Sigmoid colon (tissue), 7 donors: ENCODE data around the gene SCART1. TPM values are rescaled to one million over a fixed set of nuclear protein-coding genes. Genes with fewer than 3 reads are reported as not detected.
"Not testable (repeated sequence)": the region's sequence is repeated elsewhere in the genome, so short reads cannot be mapped to it uniquely, and the experiment has no call there.

Source experiments
- DNase-seq: peaks from one replicate; pipeline ENCODE4 v3.0.0-alpha.2; 2019
- H3K27ac ChIP-seq, 4 donors: fragments of 200-600 bp; sonication (generic); one replicate each; pipeline ENCODE4 v1.5.1; 2016 to 2019; ENCODE audit warnings: mild to moderate bottlenecking in 1 of 4
- H3K27me3 ChIP-seq, 3 donors: fragments of 200-600 bp; sonication (generic); one replicate each; pipeline ENCODE4 v1.5.1; 2019; ENCODE audit warnings: mild to moderate bottlenecking in 1 of 3
- H3K36me3 ChIP-seq, 4 donors: fragments of 200-600 bp; sonication (generic); one replicate each; pipeline ENCODE4 v1.5.1; 2016 to 2019
- H3K4me1 ChIP-seq, 4 donors: fragments of 200-600 bp; sonication (generic); one replicate each; pipeline ENCODE4 v1.5.1; 2017 to 2019
- H3K4me3 ChIP-seq, 4 donors: fragments of 200-600 bp; sonication (generic); one replicate each; pipeline ENCODE4 v1.5.1; 2017 to 2019; ENCODE audit warnings: mild to moderate bottlenecking in 2 of 4, moderate library complexity in 1 of 4
- H3K9me3 ChIP-seq, 4 donors: fragments of 200-600 bp in 3 of 4; sonication (generic) in 3 of 4; one replicate each; pipeline versions ENCODE4 v1.5.1 to v1.6.1; 2013 to 2019
- CTCF ChIP-seq, 4 experiments: fragments of 450-650 bp in 3 of 4; fragments of 200-600 bp in 1 of 4; IDR thresholded peaks; one replicate each; pipeline ENCODE4 v1.5.1; 2016 to 2019; ENCODE audit warnings: antibody characterized with exemption in 4 of 4, mild to moderate bottlenecking in 3 of 4, moderate library complexity in 2 of 4
- EP300 ChIP-seq, 4 donors: sonication (generic); formaldehyde crosslinking; IDR thresholded peaks; one replicate each; pipeline ENCODE4 v1.6.1; 2017; ENCODE audit warnings: antibody characterized with exemption in 4 of 4
- POLR2A ChIP-seq, 2 donors: fragments of 450-650 bp; IDR thresholded peaks; one replicate each; pipeline ENCODE4 v1.6.1; 2016; ENCODE audit warnings: antibody characterized with exemption in 2 of 2, mild to moderate bottlenecking in 2 of 2, moderate library complexity in 2 of 2
- POLR2AphosphoS5 ChIP-seq, 4 donors: sonication (generic); formaldehyde crosslinking; IDR thresholded peaks; one replicate each; pipeline ENCODE4 v1.6.1; 2017; ENCODE audit warnings: antibody characterized with exemption in 4 of 4
- WGBS, 2 donors: extraction: QIAGEN DNeasy Blood & Tissue Kit; methylation state at CpG; one replicate each; pipeline ENCODE4 v1.1.7; 2013; 5-methylcytosine and 5-hydroxymethylcytosine counted together
- intact Hi-C: fragments of 100-400 bp; cut with DNase I; formaldehyde crosslinking; loops from one replicate; pipeline ENCODE4 v1.15.1; 2023
- polyA plus RNA-seq, 3 donors: library from polyadenylated mRNA; stranded (reverse); fragments of 200-250 nt; gene quantifications; one replicate each; pipeline ENCODE4 v1.2.3, GENCODE V29; 2013
- total RNA-seq, 4 donors: library from RNA; depleted of rRNA; stranded (reverse); fragments of >200 nt; gene quantifications; one replicate each; pipeline ENCODE4 v1.1.0, GENCODE V29; 2016
- donor health status: healthy with polysubstance abuse.
- donor health status: Bipolar disorder and iron deficiency.
- donor health status: healthy.

The SCART1 gene
- total and polyA plus RNA-seq, 7 donors: 0.99 to 4.7 (median 2.9) TPM; not detected in 2

GRCh38 chr10:133431888-133432613 lies 21.7 kb upstream of the SCART1 start:
- whole genome bisulfite sequencing, 2 donors: 46 to 74% methylated on average over 6 of the region's 9 CpGs
- H3K4me1 ChIP-seq, H3K27me3 ChIP-seq, DNase-seq, H3K27ac ChIP-seq, H3K9me3 ChIP-seq, H3K36me3 ChIP-seq, H3K4me3 ChIP-seq, intact Hi-C loops: not testable (repeated sequence)

GRCh38 chr10:133432789-133433188 lies 21.0 kb upstream of the SCART1 start:
- H3K4me1 ChIP-seq, intact Hi-C loops, H3K4me3 ChIP-seq, H3K27ac ChIP-seq, H3K27me3 ChIP-seq, H3K9me3 ChIP-seq, DNase-seq, H3K36me3 ChIP-seq: not testable (repeated sequence)
- WGBS, 2 donors: 76 to 84% methylated on average over 8 to 19 of the region's 25 CpGs

- no peaks in the 10 kb centered on the region for H3K27me3 ChIP-seq
- no peak overlapping the region for H3K27ac ChIP-seq
- no peaks in the 10 kb centered on the region for H3K9me3 ChIP-seq
- intact Hi-C loops: no loop called here
- H3K4me3 ChIP-seq: no peak overlapping the region
- no peaks in the 10 kb centered on the region for H3K4me1 ChIP-seq
- no peak for DNase-seq
- no peaks in the 10 kb centered on the region for H3K36me3 ChIP-seq
- no peak for TF ChIP-seq POLR2A (IDR thresholded peaks at IDR 0.05)
- TF ChIP-seq EP300 (IDR thresholded peaks at IDR 0.05): no peak
- no peak for TF ChIP-seq CTCF (IDR thresholded peaks at IDR 0.05)
- no peak for TF ChIP-seq POLR2AphosphoS5 (IDR thresholded peaks at IDR 0.05)
- WGBS, 2 donors: 70 to 80% methylated on average over 11 of the region's 11 CpGs
Observed at GRCh38 chr10:133438711-133439273, 15.0 kb upstream of the SCART1 start.

GRCh38 chr10:133439517-133440461 lies 14.0 kb upstream of the SCART1 start:
- Histone ChIP-seq H3K4me1 (no peaks in the 10 kb centered on the region), H3K36me3 (no peaks in the 10 kb centered on the region), H3K4me3 (no peak overlapping the region), H3K27me3 (no peaks in the 10 kb centered on the region), H3K27ac (no peak overlapping the region), H3K9me3 (no peaks in the 10 kb centered on the region)
- intact Hi-C loops: no loop called here
- no peak for TF ChIP-seq POLR2AphosphoS5 (IDR thresholded peaks at IDR 0.05)
- 93% methylated on average over 25 of the region's 25 CpGs for WGBS, 2 donors
- no peak for DNase-seq

GRCh38 chr10:133440633-133441285 lies 13.0 kb upstream of the SCART1 start:
- DNase-seq: peak; percentile 48
- intact Hi-C loops: no loop called here
- TF ChIP-seq CTCF (IDR thresholded peaks at IDR 0.05): no peak
- TF ChIP-seq POLR2AphosphoS5 (IDR thresholded peaks at IDR 0.05): no peak
- no peaks in the 10 kb centered on the region for H3K4me1 ChIP-seq
- H3K27ac ChIP-seq: no peak overlapping the region
- peaks cover 0 to 3% (median 0%) of the 10 kb centered on the region in 4 donors for H3K9me3 ChIP-seq
- H3K36me3 ChIP-seq: no peaks in the 10 kb centered on the region
- no peak overlapping the region for H3K4me3 ChIP-seq
- no peaks in the 10 kb centered on the region for H3K27me3 ChIP-seq
- 95 to 96% methylated on average over 18 of the region's 18 CpGs for WGBS, 2 donors

GRCh38 chr10:133441356-133441755 lies 12.4 kb upstream of the SCART1 start:
- H3K9me3 ChIP-seq, intact Hi-C loops, H3K4me3 ChIP-seq, DNase-seq, H3K36me3 ChIP-seq, H3K27me3 ChIP-seq, H3K4me1 ChIP-seq, H3K27ac ChIP-seq: not testable (repeated sequence)
- WGBS, 2 donors: 90 to 91% methylated on average over 14 to 16 of the region's 21 CpGs
